Esophagus muscularis mucosa (tissue), 3 donors: Measurements from ENCODE around the gene DNAJC16.

Experiments used
- POLR2A ChIP-seq: fragments of 450-650 bp; IDR thresholded peaks from one replicate; pipeline ENCODE4 v1.6.1; 2017; ENCODE audit warnings: antibody characterized with exemption, moderate library complexity, mild to moderate bottlenecking, low read depth
- POLR2AphosphoS5 ChIP-seq, 2 donors: sonication (generic); formaldehyde crosslinking; IDR thresholded peaks; one replicate each; pipeline ENCODE4 v1.6.1; 2017; ENCODE audit warnings: antibody characterized with exemption in 2 of 2
- TF ChIP-seq, protein P1 (sequence below), 3 experiments: fragments of 200-600 bp in 2 of 3; fragments of 450-650 bp in 1 of 3; sonication (generic) in 2 of 3; IDR thresholded peaks; one replicate each; pipeline ENCODE4 v1.5.1; 2017 to 2019; ENCODE audit warnings: antibody characterized with exemption in 3 of 3, mild to moderate bottlenecking in 2 of 3, moderate library complexity in 1 of 3

GRCh38 chr1:15625056-15625917, 98.6 kb downstream of the DNAJC16 start:
- TF ChIP-seq POLR2AphosphoS5 (IDR thresholded peaks at IDR 0.05) (no peak), POLR2A (no peak)
- TF ChIP-seq, protein P1, sequence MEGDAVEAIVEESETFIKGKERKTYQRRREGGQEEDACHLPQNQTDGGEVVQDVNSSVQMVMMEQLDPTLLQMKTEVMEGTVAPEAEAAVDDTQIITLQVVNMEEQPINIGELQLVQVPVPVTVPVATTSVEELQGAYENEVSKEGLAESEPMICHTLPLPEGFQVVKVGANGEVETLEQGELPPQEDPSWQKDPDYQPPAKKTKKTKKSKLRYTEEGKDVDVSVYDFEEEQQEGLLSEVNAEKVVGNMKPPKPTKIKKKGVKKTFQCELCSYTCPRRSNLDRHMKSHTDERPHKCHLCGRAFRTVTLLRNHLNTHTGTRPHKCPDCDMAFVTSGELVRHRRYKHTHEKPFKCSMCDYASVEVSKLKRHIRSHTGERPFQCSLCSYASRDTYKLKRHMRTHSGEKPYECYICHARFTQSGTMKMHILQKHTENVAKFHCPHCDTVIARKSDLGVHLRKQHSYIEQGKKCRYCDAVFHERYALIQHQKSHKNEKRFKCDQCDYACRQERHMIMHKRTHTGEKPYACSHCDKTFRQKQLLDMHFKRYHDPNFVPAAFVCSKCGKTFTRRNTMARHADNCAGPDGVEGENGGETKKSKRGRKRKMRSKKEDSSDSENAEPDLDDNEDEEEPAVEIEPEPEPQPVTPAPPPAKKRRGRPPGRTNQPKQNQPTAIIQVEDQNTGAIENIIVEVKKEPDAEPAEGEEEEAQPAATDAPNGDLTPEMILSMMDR (IDR thresholded peaks at IDR 0.05), result no peak
